Activated CD8-positive, alpha-beta memory T cell treated with anti-CD3 and anti-CD28 coated beads, Interleukin-2, amount 50 U/mL, for 4 hours (primary cell): ENCODE results near the gene C16orf90.
"Not testable (repeated sequence)": the region's sequence is repeated elsewhere in the genome, so short reads cannot be mapped to it uniquely, and the experiment has no call there.

ENCODE experiments used
- DNase-seq: peaks from one replicate; pipeline ENCODE4 v3.0.0-alpha.2; 2020

The C16orf90 gene

GRCh38 chr16:3482659-3483241, 12.5 kb downstream of the C16orf90 start:
- DNase-seq: no peak

GRCh38 chr16:3481696-3482658, 13.3 kb downstream of the C16orf90 start:
- no peak for DNase-seq

- no peak for DNase-seq
Measured at GRCh38 chr16:3480901-3481695, 14.2 kb downstream of the C16orf90 start.

DNA sequence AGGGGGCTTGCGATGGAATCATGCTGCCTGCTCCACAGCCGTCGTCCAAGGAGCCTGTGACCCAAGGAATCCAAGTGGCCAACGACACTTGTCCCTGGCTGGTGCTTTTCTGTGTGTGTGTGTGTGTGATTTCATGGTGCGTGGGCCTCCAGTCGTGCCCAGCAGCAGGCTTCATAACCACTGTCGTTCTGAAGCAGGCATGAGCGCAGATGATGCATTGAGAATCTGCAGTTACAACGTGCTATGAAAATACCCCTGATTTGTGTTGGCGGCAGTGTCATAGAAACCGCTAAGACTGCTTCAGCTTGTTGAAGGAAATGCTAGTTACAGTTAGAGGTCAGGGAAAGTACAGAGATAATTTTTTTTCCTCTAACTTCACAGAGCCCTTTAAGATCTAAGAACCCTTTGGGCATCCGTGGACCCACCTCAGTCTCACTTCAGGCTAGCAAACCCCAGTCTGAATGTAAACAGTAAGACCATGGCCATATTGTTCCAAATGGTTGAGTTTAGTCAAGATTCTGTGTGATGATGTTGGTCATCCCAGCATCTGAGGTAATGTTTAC, 15.6 kb downstream of the C16orf90 start:
- no peak for DNase-seq

- DNase-seq: no peak
Measured at GRCh38 chr16:3478242-3478925, 16.9 kb downstream of the C16orf90 start.

- DNase-seq: no peak
Measured at GRCh38 chr16:3476409-3476808, 18.9 kb downstream of the C16orf90 start.

GRCh38 chr16:3475604-3476375, 19.5 kb downstream of the C16orf90 start:
- no peak for DNase-seq

DNA sequence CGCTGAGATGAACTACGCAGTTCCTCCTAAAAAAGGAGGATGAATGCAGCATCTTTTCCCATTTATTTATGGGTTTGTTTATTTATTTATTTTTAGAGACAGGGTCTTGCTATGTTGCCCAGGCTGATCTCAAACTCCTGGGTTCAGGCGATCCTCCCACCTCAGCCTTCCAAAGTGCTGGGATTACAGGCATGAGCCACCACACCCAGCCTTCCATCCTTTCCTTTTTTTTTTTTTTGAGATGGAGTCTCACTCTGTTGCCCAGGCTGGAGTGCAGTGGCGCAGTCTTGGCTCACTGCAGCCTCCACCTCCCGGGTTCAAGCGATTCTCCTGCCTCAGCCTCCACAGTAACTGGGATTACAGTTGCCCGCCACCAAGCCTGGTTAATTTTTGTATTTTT, 20.4 kb downstream of the C16orf90 start:
- DNase-seq: not testable (repeated sequence)

DNA sequence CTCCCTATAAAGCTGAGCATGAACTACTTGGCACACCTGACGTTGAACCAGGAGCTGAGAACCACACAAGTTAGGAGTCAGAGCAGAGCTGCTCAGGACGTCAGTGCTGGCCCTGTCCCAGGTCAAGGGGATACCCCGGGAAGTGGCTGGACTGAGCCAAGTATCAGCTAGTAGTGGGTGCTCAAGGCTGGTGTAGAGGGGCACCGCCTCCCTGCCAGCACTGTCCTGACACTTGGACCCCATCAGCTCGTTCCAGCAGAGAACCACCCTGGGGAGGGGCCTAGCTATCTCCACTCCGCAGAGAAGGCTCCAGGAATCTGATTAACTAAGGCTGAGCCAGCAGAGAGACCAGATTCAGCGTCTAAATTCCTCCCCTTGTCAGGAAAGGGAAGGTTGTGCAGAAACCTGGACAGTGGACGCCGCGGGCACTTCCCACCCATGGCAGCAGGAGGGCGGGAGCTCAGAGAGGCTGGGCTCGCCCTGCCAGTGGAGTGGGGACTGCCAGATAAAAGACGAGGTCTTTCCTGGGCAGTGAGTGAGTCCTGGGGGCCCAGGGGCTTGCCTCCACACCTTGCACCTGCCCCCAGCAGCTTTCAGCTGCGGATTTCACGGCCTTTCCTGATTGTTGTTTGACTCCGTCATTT, 21.0 kb downstream of the C16orf90 start:
- no peak for DNase-seq

DNA sequence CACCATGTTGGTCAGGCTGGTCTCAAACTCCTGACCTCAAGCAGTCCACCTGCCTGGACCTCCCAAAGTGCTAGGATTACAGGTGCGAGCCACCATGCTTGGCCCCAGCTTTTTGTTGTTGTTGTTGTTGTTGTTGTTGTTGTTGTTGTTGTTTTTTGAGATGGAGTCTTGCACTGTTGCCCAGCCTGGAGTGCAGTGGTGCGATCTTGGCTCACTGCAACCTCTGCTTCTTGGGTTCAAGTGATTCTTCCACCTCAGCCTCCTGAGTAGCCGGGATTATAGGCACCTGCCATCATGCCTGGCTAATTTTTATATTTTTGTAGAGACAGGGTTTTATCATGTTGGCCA, 21.7 kb downstream of the C16orf90 start:
- not testable (repeated sequence) for DNase-seq

- no peak for DNase-seq
Measured at GRCh38 chr16:3472878-3473595, 22.3 kb downstream of the C16orf90 start.

- no peak for DNase-seq
Measured at GRCh38 chr16:3471518-3472176, 23.6 kb downstream of the C16orf90 start.

DNA sequence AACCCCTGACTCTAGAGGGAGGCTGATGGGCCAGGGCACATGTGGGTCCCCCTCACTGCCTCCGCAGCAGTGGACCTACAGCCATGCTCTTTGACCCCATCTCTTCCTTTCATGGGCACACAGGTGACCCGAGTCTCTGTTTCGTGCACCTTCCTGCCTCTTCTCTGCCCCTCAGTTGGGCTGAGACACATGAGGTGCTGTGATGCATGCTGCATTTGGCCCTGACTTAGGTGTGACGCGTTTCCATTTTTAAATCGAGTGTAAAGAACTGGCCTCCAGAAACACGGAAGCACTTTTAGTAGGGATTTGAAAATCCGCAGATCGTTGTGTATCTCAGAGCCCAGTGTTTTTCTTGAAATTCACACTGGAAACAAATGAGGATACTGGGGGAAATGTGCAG, 24.6 kb downstream of the C16orf90 start:
- no peak for DNase-seq

GRCh38 chr16:3469736-3470135, 25.6 kb downstream of the C16orf90 start:
- no peak for DNase-seq

DNA sequence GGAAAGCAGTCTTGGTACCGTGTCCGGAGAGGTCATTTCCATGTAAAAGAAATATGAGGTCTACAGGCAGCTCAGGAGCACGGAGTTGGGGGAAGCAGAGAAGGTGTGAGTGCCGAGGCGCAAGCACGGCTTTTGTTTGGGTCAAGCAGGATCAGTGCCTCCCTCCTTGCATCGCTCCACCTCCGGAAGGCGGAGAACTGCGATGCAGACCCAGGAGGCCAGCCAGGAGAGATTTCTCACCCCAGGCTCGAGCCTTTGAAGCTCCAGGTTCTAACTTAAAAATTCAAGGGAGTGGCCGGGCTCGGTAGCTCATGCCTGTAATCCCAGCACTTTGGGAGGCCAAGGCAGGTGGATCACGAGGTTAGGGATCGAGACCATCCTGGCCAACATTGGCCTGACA, 26.8 kb downstream of the C16orf90 start:
- DNase-seq: no peak

DNA sequence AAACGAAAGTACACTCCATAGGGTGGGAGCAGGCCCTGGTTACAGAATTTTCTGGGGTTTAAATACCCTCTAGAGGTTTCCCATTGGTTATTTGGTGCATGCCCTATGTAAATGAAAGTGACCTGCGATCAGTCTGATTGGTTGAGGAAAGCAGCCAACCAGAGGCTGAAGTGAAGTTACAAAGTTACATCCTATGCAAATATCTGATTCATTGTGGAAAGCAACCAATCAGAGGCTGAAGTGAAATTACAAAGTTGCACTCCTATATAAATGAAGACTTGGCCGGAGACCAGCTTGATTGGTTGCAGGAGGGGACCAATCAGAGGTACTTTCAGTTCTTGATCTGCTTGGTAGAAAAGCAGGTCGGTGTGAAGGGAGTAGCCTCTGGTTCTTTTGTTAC, 27.4 kb downstream of the C16orf90 start:
- DNase-seq: no peak

- DNase-seq: no peak
Measured at GRCh38 chr16:3467182-3467581, 28.1 kb downstream of the C16orf90 start.

GRCh38 chr16:3465911-3466584, 29.2 kb downstream of the C16orf90 start:
- DNase-seq: no peak

- DNase-seq: no peak
Measured at GRCh38 chr16:3465301-3465700, 30.0 kb downstream of the C16orf90 start.
